Endometrial microvascular endothelial cells (primary cell): Measurements from ENCODE around the gene IL17B. TPM values are rescaled to one million over a fixed set of nuclear protein-coding genes. Genes with fewer than 3 reads are reported as not detected.

Experiments
- in situ Hi-C: cut with HindIII; loops from 2 replicates; pipeline ENCODE4 v1.10.0; 2017; ENCODE audit warnings: low sequenced_read_pairs, low pct_unique_long_range_greater_than_20kb; ENCODE audit errors: inconsistent ontology term
- total RNA-seq: library from RNA; depleted of rRNA; stranded (reverse); fragments of >200 nt; gene quantifications from one replicate; pipeline ENCODE4 v1.2.3, GENCODE V29; 2015; ENCODE audit errors: inconsistent ontology term

IL17B gene
- total RNA-seq, 1 donor from 2014 or later = not detected

- in situ Hi-C loops = no loop called here
These were observed 12.8 kb downstream of the IL17B start for GRCh38 chr5:149366169-149366729.

- in situ Hi-C loops = no loop called here
These were observed 13.7 kb downstream of the IL17B start for GRCh38 chr5:149365418-149365817.

GRCh38 chr5:149364719-149365118 is 14.4 kb downstream of the IL17B start:
- in situ Hi-C loops = no loop called here

- in situ Hi-C loops = no loop called here
These were observed 15.2 kb downstream of the IL17B start for GRCh38 chr5:149363936-149364335.

GRCh38 chr5:149363358-149363757 is 15.7 kb downstream of the IL17B start:
- in situ Hi-C loops = no loop called here

GRCh38 chr5:149362541-149362940 is 16.6 kb downstream of the IL17B start:
- in situ Hi-C loops = no loop called here

- in situ Hi-C loops = no loop called here
These were observed 18.8 kb downstream of the IL17B start for GRCh38 chr5:149360272-149360671.

GRCh38 chr5:149358868-149359495 is 20.1 kb downstream of the IL17B start:
- in situ Hi-C loops = no loop called here

GRCh38 chr5:149358294-149358651 is 20.8 kb downstream of the IL17B start:
- in situ Hi-C loops = no loop called here

GRCh38 chr5:149357370-149358293 is 21.5 kb downstream of the IL17B start, which contains the start of gene PCYOX1L:
Gene PCYOX1L (plus strand): TSS chr5:149358046. CDS start chr5:149358069, 23 bp downstream.
- in situ Hi-C loops = no loop called here

- in situ Hi-C loops = no loop called here
These were observed 22.7 kb downstream of the IL17B start for GRCh38 chr5:149356391-149356790.

- in situ Hi-C loops = no loop called here
These were observed 23.4 kb downstream of the IL17B start for GRCh38 chr5:149355688-149356087.

GRCh38 chr5:149353911-149354310 is 25.2 kb downstream of the IL17B start:
- in situ Hi-C loops = no loop called here

- in situ Hi-C loops = no loop called here
These were observed 26.9 kb downstream of the IL17B start for GRCh38 chr5:149352169-149352568.

- in situ Hi-C loops = no loop called here
These were observed 29.7 kb downstream of the IL17B start for GRCh38 chr5:149349382-149349781.

GRCh38 chr5:149348518-149348917 is 30.6 kb downstream of the IL17B start:
- in situ Hi-C loops = no loop called here

- in situ Hi-C loops = no loop called here
These were observed 33.2 kb downstream of the IL17B start for GRCh38 chr5:149345892-149346222.

GRCh38 chr5:149345147-149345891 is 33.8 kb downstream of the IL17B start, which contains the start of gene GRPEL2:
Gene GRPEL2 (plus strand): TSS chr5:149345499. CDS start chr5:149345540, 41 bp downstream.
- in situ Hi-C loops = no loop called here

GRCh38 chr5:149344151-149344550 is 34.9 kb downstream of the IL17B start:
- in situ Hi-C loops = no loop called here
